ENCODE measurements around the gene DOCK11.

The DOCK11 gene

DNA sequence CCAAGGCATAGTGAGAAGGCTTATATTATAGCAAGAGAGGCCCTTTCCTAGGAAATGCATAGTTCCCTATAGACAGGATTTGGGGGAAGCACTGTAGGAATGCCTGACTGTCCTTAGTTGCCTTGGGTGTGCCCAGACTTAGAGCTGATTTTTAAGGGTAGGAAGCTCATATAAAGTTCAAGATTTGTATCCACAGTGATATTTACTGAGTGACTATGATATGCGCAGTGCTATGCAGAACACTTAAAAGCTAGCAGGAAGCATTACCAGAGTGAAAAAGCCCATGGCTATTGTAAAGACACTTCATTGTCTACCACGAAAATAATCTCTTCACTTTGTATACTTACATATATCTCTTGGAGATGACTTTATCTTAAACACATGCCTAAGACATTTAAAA is 181.7 kb downstream of the DOCK11 start:
- Histone ChIP-seq H3K36me3 (ENCODE audit: insufficient read depth, low read length) (peaks cover 5% of the 10 kb centered on the region; the same call in 1 of the 2 replicates), H2AFZ (ENCODE audit: low read length) (no peak overlapping the region), H3K9me3 (ENCODE audit: insufficient read depth, low read depth, low read length) (no peaks in the 10 kb centered on the region), H4K20me1 (ENCODE audit: insufficient read depth, low read length, poor library complexity, severe bottlenecking) (no peaks in the 10 kb centered on the region), H3K4me3 (ENCODE audit: low read length, poor library complexity, severe bottlenecking) (no peak overlapping the region), H3K4me2 (ENCODE audit: low read depth, low read length, poor library complexity, severe bottlenecking) (no peak overlapping the region), H3K79me2 (ENCODE audit: insufficient read depth, low read length) (no peaks in the 10 kb centered on the region), H3F3A (ENCODE audit: low read depth) (no peaks in the 10 kb centered on the region), H3K9me2 (replicated peaks; ENCODE audit: low read depth, low read length) (no peaks in the 10 kb centered on the region), H3K27me3 (ENCODE audit: insufficient read depth, low read length, poor library complexity, severe bottlenecking) (no peaks in the 10 kb centered on the region), H3K4me1 (ENCODE audit: insufficient read depth, low read length, poor library complexity, severe bottlenecking) (no peaks in the 10 kb centered on the region), H3K9ac (ENCODE audit: low read depth, low read length, poor library complexity, severe bottlenecking) (no peak overlapping the region)
- TF ChIP-seq, protein P1, sequence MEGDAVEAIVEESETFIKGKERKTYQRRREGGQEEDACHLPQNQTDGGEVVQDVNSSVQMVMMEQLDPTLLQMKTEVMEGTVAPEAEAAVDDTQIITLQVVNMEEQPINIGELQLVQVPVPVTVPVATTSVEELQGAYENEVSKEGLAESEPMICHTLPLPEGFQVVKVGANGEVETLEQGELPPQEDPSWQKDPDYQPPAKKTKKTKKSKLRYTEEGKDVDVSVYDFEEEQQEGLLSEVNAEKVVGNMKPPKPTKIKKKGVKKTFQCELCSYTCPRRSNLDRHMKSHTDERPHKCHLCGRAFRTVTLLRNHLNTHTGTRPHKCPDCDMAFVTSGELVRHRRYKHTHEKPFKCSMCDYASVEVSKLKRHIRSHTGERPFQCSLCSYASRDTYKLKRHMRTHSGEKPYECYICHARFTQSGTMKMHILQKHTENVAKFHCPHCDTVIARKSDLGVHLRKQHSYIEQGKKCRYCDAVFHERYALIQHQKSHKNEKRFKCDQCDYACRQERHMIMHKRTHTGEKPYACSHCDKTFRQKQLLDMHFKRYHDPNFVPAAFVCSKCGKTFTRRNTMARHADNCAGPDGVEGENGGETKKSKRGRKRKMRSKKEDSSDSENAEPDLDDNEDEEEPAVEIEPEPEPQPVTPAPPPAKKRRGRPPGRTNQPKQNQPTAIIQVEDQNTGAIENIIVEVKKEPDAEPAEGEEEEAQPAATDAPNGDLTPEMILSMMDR (conservative IDR thresholded peaks at IDR 0.05; ENCODE audit: low read length), result no peak
- no peak for TF ChIP-seq EZH2phosphoT487 (IDR thresholded peaks at IDR 0.05; ENCODE audit: borderline replicate concordance)

DNA sequence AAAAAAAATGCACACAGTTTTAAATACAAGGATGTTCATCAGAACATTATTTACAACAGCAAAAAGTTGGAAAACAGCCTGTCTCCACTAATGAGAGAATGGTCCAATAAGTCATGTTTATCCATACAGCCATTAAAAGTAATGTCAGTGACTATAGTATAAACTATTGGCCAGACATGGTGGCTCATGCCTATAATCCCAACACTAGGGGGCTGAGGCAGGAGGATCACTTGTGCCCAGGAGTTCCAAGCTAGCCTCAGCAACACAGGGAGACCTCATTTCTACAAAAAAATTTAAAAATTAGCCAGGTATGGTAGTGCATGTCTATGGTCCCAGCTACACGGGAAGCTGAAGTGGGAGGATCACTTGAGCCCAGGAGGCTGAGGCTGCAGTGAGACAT is 183.7 kb downstream of the DOCK11 start:
- H3F3A ChIP-seq (ENCODE audit: low read depth), result no peaks in the 10 kb centered on the region
- H3K9ac ChIP-seq (ENCODE audit: low read depth, low read length, poor library complexity, severe bottlenecking), result no peak overlapping the region
- H3K27me3 ChIP-seq (ENCODE audit: insufficient read depth, low read length, poor library complexity, severe bottlenecking), result no peaks in the 10 kb centered on the region
- H3K79me2 ChIP-seq (ENCODE audit: insufficient read depth, low read length), result no peaks in the 10 kb centered on the region
- H2AFZ ChIP-seq (ENCODE audit: low read length), result no peak overlapping the region
- H3K9me2 ChIP-seq (replicated peaks; ENCODE audit: low read depth, low read length), result no peaks in the 10 kb centered on the region
- no peaks in the 10 kb centered on the region for H3K4me1 ChIP-seq (ENCODE audit: insufficient read depth, low read length, poor library complexity, severe bottlenecking)
- TF ChIP-seq, protein P1 (conservative IDR thresholded peaks at IDR 0.05; ENCODE audit: low read length), result no peak
- TF ChIP-seq EZH2phosphoT487 (IDR thresholded peaks at IDR 0.05; ENCODE audit: borderline replicate concordance), result no peak
- peaks cover 5% of the 10 kb centered on the region; the same call in 1 of the 2 replicates for H3K36me3 ChIP-seq (ENCODE audit: insufficient read depth, low read length)
- H3K9me3 ChIP-seq (ENCODE audit: insufficient read depth, low read depth, low read length), result no peaks in the 10 kb centered on the region
- no peak overlapping the region for H3K4me2 ChIP-seq (ENCODE audit: low read depth, low read length, poor library complexity, severe bottlenecking)
- H3K4me3 ChIP-seq (ENCODE audit: low read length, poor library complexity, severe bottlenecking), result no peak overlapping the region
- H4K20me1 ChIP-seq (ENCODE audit: insufficient read depth, low read length, poor library complexity, severe bottlenecking), result no peaks in the 10 kb centered on the region

GRCh38 chrX:118682258-118683014 is 186.8 kb downstream of the DOCK11 start:
- Histone ChIP-seq H3K9ac (ENCODE audit: low read depth, low read length, poor library complexity, severe bottlenecking) (no peak overlapping the region), H3K9me2 (replicated peaks; ENCODE audit: low read depth, low read length) (no peaks in the 10 kb centered on the region), H3F3A (ENCODE audit: low read depth) (no peaks in the 10 kb centered on the region), H3K36me3 (ENCODE audit: insufficient read depth, low read length) (peaks cover 5% of the 10 kb centered on the region; the same call in 1 of the 2 replicates), H3K4me2 (ENCODE audit: low read depth, low read length, poor library complexity, severe bottlenecking) (no peak overlapping the region), H3K9me3 (ENCODE audit: insufficient read depth, low read depth, low read length) (no peaks in the 10 kb centered on the region), H3K79me2 (ENCODE audit: insufficient read depth, low read length) (no peaks in the 10 kb centered on the region), H4K20me1 (ENCODE audit: insufficient read depth, low read length, poor library complexity, severe bottlenecking) (no peaks in the 10 kb centered on the region), H3K4me1 (ENCODE audit: insufficient read depth, low read length, poor library complexity, severe bottlenecking) (no peaks in the 10 kb centered on the region), H2AFZ (ENCODE audit: low read length) (no peak overlapping the region), H3K4me3 (ENCODE audit: low read length, poor library complexity, severe bottlenecking) (no peak overlapping the region), H3K27me3 (ENCODE audit: insufficient read depth, low read length, poor library complexity, severe bottlenecking) (no peaks in the 10 kb centered on the region)
- TF ChIP-seq, protein P1 (conservative IDR thresholded peaks at IDR 0.05; ENCODE audit: low read length), result no peak
- TF ChIP-seq EZH2phosphoT487 (IDR thresholded peaks at IDR 0.05; ENCODE audit: borderline replicate concordance), result no peak
